HEK293T (cell line): ENCODE results near the gene BCL3.
A peak's percentile ranks its signal among the peaks of the same experiment; 100 is the strongest.

Experiments
- CTCF ChIA-PET: fragments of 350-600 bp; formaldehyde crosslinking; extraction: SDS; loops from one replicate; lab custom pipeline; 2021; ENCODE audit warnings: antibody characterized with exemption, inconsistent platforms; lab: Yijun Ruan, JAX
- POLR2A ChIA-PET: fragments of 350-600 bp; formaldehyde crosslinking; extraction: SDS; loops from one replicate; lab custom pipeline; 2020; ENCODE audit warnings: antibody characterized with exemption, inconsistent platforms; lab: Yijun Ruan, JAX
- DNase-seq: peaks from one replicate; pipeline ENCODE4 v3.0.0; 2012; ENCODE audit warnings: mixed read lengths; ENCODE audit errors: extremely low spot score
- FOXK2 ChIP-seq: fragments of 450-650 bp; IDR thresholded peaks from 2 replicates; pipeline ENCODE4 v1.6.1; 2016; ENCODE audit warnings: mild to moderate bottlenecking
- LEF1 ChIP-seq: fragments of 450-650 bp; IDR thresholded peaks from 2 replicates; pipeline ENCODE4 v1.6.1; 2017; ENCODE audit warnings: mild to moderate bottlenecking, borderline replicate concordance
- PKNOX1 ChIP-seq: fragments of 450-650 bp; IDR thresholded peaks from 2 replicates; pipeline ENCODE4 v1.6.1; 2016
- TARDBP ChIP-seq: fragments of 450-650 bp; IDR thresholded peaks from 2 replicates; pipeline ENCODE4 v1.6.1; 2016
- ZNF384 ChIP-seq: fragments of 450-650 bp; IDR thresholded peaks from 2 replicates; pipeline ENCODE4 v1.6.1; 2016

Gene BCL3

GRCh38 chr19:44808463-44809371 lies 60.2 kb downstream of the BCL3 start, which contains the start of gene BCAM:
Gene BCAM (plus strand): TSS chr19:44809103. CDS start chr19:44809125, 22 bp downstream.
- CTCF ChIA-PET, result interaction anchor here (1.2 to 2.1 kb wide), 3 partner anchors 24 to 37 kb away, joined by 3 to 7 read pairs (median 6); partner anchors contain the start of gene NECTIN2

More at GRCh38 chr19:44808463-44809371, 60.2 kb downstream of the BCL3 start, which contains the start of gene BCAM:
- peak; percentile 79 for DNase-seq
- POLR2A ChIA-PET, result interaction anchor here (1.2 kb wide), 1 partner anchor 24 kb away, joined by 3 read pairs; no protein-coding TSS in a partner anchor
- TF ChIP-seq FOXK2 (no peak), PKNOX1 (no peak), ZNF384 (no peak), LEF1 (no peak), TARDBP (no peak)
